HAP-1 (cell line): Measurements from ENCODE around the gene SPSB3.

Experiments
- DNase-seq, 2 experiments: peaks; one replicate each; pipeline ENCODE4 v3.0.0-alpha.2; 2016 to 2020; ENCODE audit warnings: low spot score in 2 of 2
- H3K27me3 ChIP-seq: fragments of 250-450 bp; sonication (Bioruptor Pico); 2 replicates; pipeline ENCODE4 v1.5.1; 2020; ENCODE audit warnings: low read depth, mild to moderate bottlenecking, moderate library complexity
- H3K36me3 ChIP-seq: fragments of 250-450 bp; sonication (Bioruptor Pico); replicated peaks from 2 replicates; pipeline ENCODE4 v1.5.1; 2020; ENCODE audit warnings: mild to moderate bottlenecking
- H3K4me1 ChIP-seq: fragments of 250-450 bp; sonication (Bioruptor Pico); 2 replicates; pipeline ENCODE4 v1.5.1; 2020; ENCODE audit warnings: mild to moderate bottlenecking
- H3K4me3 ChIP-seq: fragments of 250-450 bp; sonication (Bioruptor Pico); 2 replicates; pipeline ENCODE4 v1.5.1; 2020; ENCODE audit warnings: mild to moderate bottlenecking, moderate library complexity
- H3K9me3 ChIP-seq: fragments of 250-450 bp; sonication (Bioruptor Pico); 2 replicates; pipeline ENCODE4 v1.5.1; 2020; ENCODE audit warnings: mild to moderate bottlenecking, moderate library complexity
- in situ Hi-C: fragments of 300-500 bp; cut with MboI; formaldehyde crosslinking; loops from 3 replicates; pipeline ENCODE4 v1.14.3; 2020; ENCODE audit warnings: low sequenced_read_pairs, inconsistent platforms, mixed read lengths

Gene SPSB3

GRCh38 chr16:1782408-1783264 lies at the start of gene SPSB3, which contains the start of gene NUBP2:
Gene SPSB3, minus strand, starts transcription at chr16:1782571. Its CDS starts 1,088 bp downstream, at chr16:1781483.
Gene NUBP2, plus strand, starts transcription at chr16:1782960. Its CDS starts 61 bp downstream, at chr16:1783021.
- H3K4me3 ChIP-seq = peak within 1 kb of the TSS; percentile 76
- no peaks in the 10 kb centered on the region for H3K9me3 ChIP-seq
- H3K4me1 ChIP-seq = no peaks in the 10 kb centered on the region
- peaks cover 8% of the 10 kb centered on the region for H3K36me3 ChIP-seq
- peak; percentile 99 for DNase-seq
- in situ Hi-C loops = no loop called here
- H3K27me3 ChIP-seq = no peaks in the 10 kb centered on the region

GRCh38 chr16:1831186-1832075 lies 49.1 kb upstream of the SPSB3 start:
- Histone ChIP-seq H3K27me3 (no peaks in the 10 kb centered on the region), H3K4me3 (no peak overlapping the region), H3K36me3 (no peaks in the 10 kb centered on the region; the same call in 1 of the 2 replicates), H3K4me1 (peaks cover 5% of the 10 kb centered on the region), H3K9me3 (no peaks in the 10 kb centered on the region)
- no peak for DNase-seq
- in situ Hi-C loops = no loop called here

GRCh38 chr16:1830213-1830612 lies 47.8 kb upstream of the SPSB3 start:
- Histone ChIP-seq H3K4me1 (peaks cover 5% of the 10 kb centered on the region), H3K9me3 (no peaks in the 10 kb centered on the region), H3K27me3 (no peaks in the 10 kb centered on the region), H3K36me3 (no peaks in the 10 kb centered on the region; the same call in 1 of the 2 replicates), H3K4me3 (no peak overlapping the region)
- in situ Hi-C loops = no loop called here
- DNase-seq = no peak

- Histone ChIP-seq H3K9me3 (no peaks in the 10 kb centered on the region), H3K4me1 (peaks cover 5% of the 10 kb centered on the region), H3K4me3 (peak overlapping the region; percentile 88; the same call in 1 of the 2 replicates), H3K27me3 (no peaks in the 10 kb centered on the region), H3K36me3 (no peaks in the 10 kb centered on the region; the same call in 1 of the 2 replicates)
- no peak for DNase-seq
- in situ Hi-C loops = no loop called here
These were observed 46.5 kb upstream of the SPSB3 start for GRCh38 chr16:1828645-1829410.

DNA sequence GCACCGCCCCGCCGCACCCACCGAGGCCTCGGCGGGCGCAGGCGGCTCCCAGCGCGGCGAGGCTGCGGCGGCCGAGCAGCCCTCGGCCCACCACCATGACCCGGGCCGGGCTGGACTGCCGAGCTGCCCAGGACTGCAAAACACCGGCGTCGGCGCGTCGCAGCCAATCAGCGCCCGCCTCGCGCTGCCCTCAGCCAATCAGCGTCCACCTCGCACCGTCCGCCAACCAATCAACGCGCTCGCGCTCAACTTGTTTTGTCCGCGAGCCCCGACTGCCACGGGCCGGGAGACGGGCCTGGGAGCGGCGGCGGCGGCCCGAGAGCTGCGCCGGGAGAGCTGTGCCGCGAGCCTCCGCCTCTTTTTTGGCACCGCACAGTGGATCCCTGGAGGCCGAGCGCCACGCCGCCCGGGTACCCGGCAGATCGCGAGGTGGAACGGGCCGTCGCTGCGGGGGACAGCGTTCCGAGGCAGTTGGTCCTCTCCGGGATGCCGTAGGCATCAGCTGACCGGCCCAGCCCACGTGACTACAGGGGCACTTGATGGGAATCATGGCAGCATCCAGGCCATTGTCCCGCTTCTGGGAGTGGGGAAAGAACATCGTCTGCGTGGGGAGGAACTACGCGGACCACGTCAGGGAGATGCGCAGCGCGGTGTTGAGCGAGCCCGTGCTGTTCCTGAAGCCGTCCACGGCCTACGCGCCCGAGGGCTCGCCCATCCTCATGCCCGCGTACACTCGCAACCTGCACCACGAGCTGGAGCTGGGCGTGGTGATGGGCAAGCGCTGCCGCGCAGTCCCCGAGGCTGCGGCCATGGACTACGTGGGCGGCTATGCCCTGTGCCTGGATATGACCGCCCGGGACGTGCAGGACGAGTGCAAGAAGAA lies 44.6 kb upstream of the SPSB3 start, which contains the start of the genes FAHD1 and HAGH:
TSS of gene FAHD1 (plus strand) at position 516 of the 883 bp plus-strand sequence. CDS start at position 549, 33 bp downstream.
TSS of gene HAGH (minus strand) at position 135 of the 883 bp plus-strand sequence. CDS start at position 97, 38 bp downstream.
- Histone ChIP-seq H3K4me1 (peaks cover 5% of the 10 kb centered on the region), H3K9me3 (no peaks in the 10 kb centered on the region), H3K27me3 (no peaks in the 10 kb centered on the region), H3K36me3 (no peaks in the 10 kb centered on the region; the same call in 1 of the 2 replicates), H3K4me3 (peak within 1 kb of the TSS; percentile 88)
- DNase-seq = peak; percentile 83 to 93
- in situ Hi-C loops = no loop called here

GRCh38 chr16:1825864-1826690 lies 43.7 kb upstream of the SPSB3 start:
- in situ Hi-C loops = no loop called here
- Histone ChIP-seq H3K4me3 (peak overlapping the region; percentile 29), H3K27me3 (no peaks in the 10 kb centered on the region), H3K36me3 (no peaks in the 10 kb centered on the region; the same call in 1 of the 2 replicates), H3K4me1 (peaks cover 5% of the 10 kb centered on the region), H3K9me3 (no peaks in the 10 kb centered on the region)
- DNase-seq = peak in 1 of 2 experiments; percentile 46

- DNase-seq = no peak
- no peaks in the 10 kb centered on the region for H3K27me3 ChIP-seq
- in situ Hi-C loops = no loop called here
- no peaks in the 10 kb centered on the region; the same call in 1 of the 2 replicates for H3K36me3 ChIP-seq
- H3K4me1 ChIP-seq = peaks cover 5% of the 10 kb centered on the region
- H3K4me3 ChIP-seq = peak overlapping the region; percentile 29
- H3K9me3 ChIP-seq = no peaks in the 10 kb centered on the region
These were observed 43.1 kb upstream of the SPSB3 start for GRCh38 chr16:1825381-1825863.

DNA sequence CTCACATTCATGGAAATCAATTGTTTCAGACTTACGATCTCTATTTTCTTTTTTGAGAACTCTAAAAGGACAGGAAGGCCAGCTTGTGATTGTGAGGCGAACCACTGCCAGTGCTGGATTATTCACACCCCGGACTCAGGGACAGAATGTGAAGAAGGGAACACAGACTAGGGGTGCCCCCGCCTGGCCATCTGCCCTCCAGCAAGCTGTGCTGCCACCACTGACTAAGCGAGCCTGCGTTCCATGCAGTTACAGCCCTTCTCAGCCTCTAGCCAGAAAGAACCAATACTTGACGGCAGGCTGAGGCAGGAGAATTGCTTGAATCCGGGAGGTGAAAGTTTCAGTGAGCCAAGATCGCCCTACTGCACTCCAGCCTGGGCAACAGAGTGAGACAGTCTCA lies 41.5 kb upstream of the SPSB3 start:
- no peaks in the 10 kb centered on the region for H3K27me3 ChIP-seq
- H3K4me3 ChIP-seq = no peak overlapping the region
- no peak for DNase-seq
- H3K36me3 ChIP-seq = no peaks in the 10 kb centered on the region
- peaks cover 5% of the 10 kb centered on the region for H3K4me1 ChIP-seq
- H3K9me3 ChIP-seq = no peaks in the 10 kb centered on the region
- in situ Hi-C loops = no loop called here

- no peak overlapping the region for H3K4me3 ChIP-seq
- no peaks in the 10 kb centered on the region for H3K4me1 ChIP-seq
- no peaks in the 10 kb centered on the region for H3K36me3 ChIP-seq
- no peaks in the 10 kb centered on the region for H3K9me3 ChIP-seq
- no peaks in the 10 kb centered on the region for H3K27me3 ChIP-seq
- no peak for DNase-seq
- in situ Hi-C loops = no loop called here
These were observed 40.4 kb upstream of the SPSB3 start for GRCh38 chr16:1822801-1823200.

DNA sequence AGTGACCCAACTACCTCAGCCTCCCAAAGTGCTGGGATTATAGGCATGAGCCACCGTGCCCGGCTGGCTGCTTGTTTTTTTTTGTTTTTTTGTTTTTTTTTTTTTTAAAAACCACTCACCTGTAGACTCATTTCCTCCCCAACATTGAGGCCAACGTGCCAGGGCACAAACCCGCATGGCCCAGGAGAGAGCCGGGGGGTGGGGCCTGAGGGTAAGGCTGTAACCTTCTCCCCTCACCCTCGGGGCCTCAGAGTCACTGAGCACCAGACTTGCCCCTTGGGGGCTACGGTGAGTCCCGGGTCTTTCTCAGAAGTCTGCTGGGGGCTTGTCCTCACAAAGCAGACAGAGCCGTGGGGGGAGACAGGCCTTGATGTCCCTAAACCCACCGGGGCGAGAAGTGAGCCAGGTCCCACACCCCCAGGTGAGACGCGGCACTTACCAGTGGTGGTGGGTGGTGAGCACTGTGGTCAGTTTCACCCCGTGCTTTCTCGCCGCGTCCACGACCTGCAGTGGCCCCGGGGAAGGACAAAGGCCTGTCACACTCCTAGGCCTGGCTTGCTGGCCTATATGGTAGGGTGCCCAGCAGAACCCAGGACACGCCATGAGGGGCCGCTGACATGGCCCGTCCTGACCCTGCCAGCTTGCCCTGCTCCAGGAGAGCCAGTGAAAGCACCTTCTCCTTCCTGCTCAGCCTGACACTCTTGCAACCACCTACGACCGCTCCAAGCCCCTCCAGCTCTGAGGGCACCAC lies 39.7 kb upstream of the SPSB3 start:
- in situ Hi-C loops = no loop called here

DNA sequence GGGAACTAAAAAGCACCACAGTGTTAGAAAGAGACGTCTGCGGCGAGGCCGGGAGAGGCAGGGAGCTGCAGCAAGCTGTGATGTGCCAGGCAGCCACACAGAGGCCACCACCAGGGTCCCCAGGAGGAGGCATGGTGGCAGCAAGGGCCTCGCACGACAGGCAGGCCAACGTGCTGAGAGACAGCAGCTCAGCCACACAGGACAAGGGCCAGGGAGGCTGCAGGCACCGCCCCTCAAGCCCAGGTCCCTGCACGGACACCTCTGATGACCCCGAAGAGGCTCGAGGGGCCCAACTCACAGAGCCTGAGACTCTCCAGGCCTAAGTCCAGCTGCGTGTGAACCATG lies 38.5 kb upstream of the SPSB3 start:
- in situ Hi-C loops = no loop called here
- Histone ChIP-seq H3K36me3 (peaks cover 10% of the 10 kb centered on the region; the same call in 1 of the 2 replicates), H3K9me3 (no peaks in the 10 kb centered on the region), H3K4me3 (no peak overlapping the region), H3K4me1 (no peaks in the 10 kb centered on the region), H3K27me3 (no peaks in the 10 kb centered on the region)
- no peak for DNase-seq

More for the DNA sequence above, 39.7 kb upstream of the SPSB3 start:
- H3K9me3 ChIP-seq = no peaks in the 10 kb centered on the region
- no peaks in the 10 kb centered on the region for H3K27me3 ChIP-seq
- H3K4me3 ChIP-seq = no peak overlapping the region
- H3K4me1 ChIP-seq = no peaks in the 10 kb centered on the region
- H3K36me3 ChIP-seq = peaks cover 1% of the 10 kb centered on the region; the same call in 1 of the 2 replicates
- no peak for DNase-seq
